GM12878 (cell line): ENCODE measurements around the gene TCF7L2. TPM values are rescaled to one million over a fixed set of nuclear protein-coding genes. Genes with fewer than 3 reads are reported as not detected.

Experiments
- CREB1 ChIP-seq: IDR thresholded peaks from 2 replicates; pipeline ENCODE4 v1.6.1; 2012; ENCODE audit warnings: low read depth, mild to moderate bottlenecking, inconsistent platforms
- FOXK2 ChIP-seq: fragments of 450-650 bp; IDR thresholded peaks from 2 replicates; pipeline ENCODE4 v1.6.1; 2017; ENCODE audit warnings: mild to moderate bottlenecking, moderate library complexity
- HDAC6 ChIP-seq: fragments of 200-600 bp; sonication (generic); IDR thresholded peaks from one replicate; pipeline ENCODE4 v1.8.0; 2017; ENCODE audit warnings: antibody characterized with exemption; ENCODE audit not compliant: unreplicated experiment
- IRF4 ChIP-seq: IDR thresholded peaks from 2 replicates; pipeline ENCODE4 v1.6.1; 2011; ENCODE audit warnings: low read depth, low read length
- KDM1A ChIP-seq: fragments of 200-600 bp; sonication (generic); IDR thresholded peaks from 2 replicates; pipeline ENCODE4 v1.6.1; 2016; ENCODE audit warnings: borderline replicate concordance
- RB1 ChIP-seq: fragments of 450-650 bp; formaldehyde crosslinking; IDR thresholded peaks from 2 replicates; pipeline ENCODE4 v1.6.1; 2017; ENCODE audit warnings: mild to moderate bottlenecking, borderline replicate concordance
- RFX5 ChIP-seq: IDR thresholded peaks from 2 replicates; pipeline ENCODE4 v1.6.1; 2011; ENCODE audit warnings: low read depth, low read length, improper control_type of control experiment
- TAF1 ChIP-seq: IDR thresholded peaks from 2 replicates; pipeline ENCODE4 v1.6.1; 2011; ENCODE audit warnings: mild to moderate bottlenecking, low read depth, low read length, borderline replicate concordance
- polyA plus RNA-seq, 11 experiments: library from polyadenylated mRNA; depleted of rRNA in 4 of 11; unstranded in 6 of 11; stranded (reverse) in 5 of 11; fragments of >200 nt; fragmentation: Nextera tagmentation in 4 of 11; fragmentation: Illumina TruSeq in 1 of 11; extraction: Ambion mirVana in 4 of 11; extraction: Trizol in 1 of 11; gene quantifications; 1 replicate in 1 of 11; 2 replicates in 10 of 11; pipeline versions ENCODE4 v1.2.1 to v1.2.3, GENCODE V29; 2011 to 2016; ENCODE audit warnings: inconsistent platforms in 2 of 11, missing spikeins in 2 of 11, low read depth in 1 of 11
- total RNA-seq, 4 experiments: library from RNA; depleted of rRNA in 3 of 4; stranded (reverse); fragments of >200 nt in 3 of 4; fragmentation: Illumina TruSeq in 1 of 4; extraction: Trizol in 1 of 4; gene quantifications; 2 replicates each; pipeline versions ENCODE4 v1.2.1 to v1.2.3, GENCODE V29; 2013 to 2021
- TF ChIP-seq, protein P1 (sequence below): fragments of 450-650 bp; formaldehyde crosslinking; IDR thresholded peaks from 2 replicates; pipeline ENCODE4 v1.5.0; 2022; ENCODE audit warnings: mild to moderate bottlenecking, missing genetic modification characterization
- TF ChIP-seq, protein P2 (sequence below): fragments of 150-350 bp; IDR thresholded peaks from 2 replicates; pipeline ENCODE4 v1.6.1; 2014; ENCODE audit warnings: mild to moderate bottlenecking, low read depth, low read length
- TF ChIP-seq, protein P3 (sequence below): fragments of 450-650 bp; IDR thresholded peaks from 2 replicates; pipeline ENCODE4 v1.6.1; 2018; ENCODE audit warnings: borderline replicate concordance, mild to moderate bottlenecking; ENCODE audit not compliant: partially characterized antibody
- TF ChIP-seq, protein P4 (sequence below): IDR thresholded peaks from 2 replicates; pipeline ENCODE4 v1.6.1; 2011; ENCODE audit warnings: borderline replicate concordance, low read depth, mild to moderate bottlenecking, moderate library complexity, mixed read lengths, low read length; ENCODE audit not compliant: insufficient read depth; ENCODE audit errors: extremely low read length

Gene TCF7L2
- total and polyA plus RNA-seq, 10 of the 15 experiments (the other 5 are each of a cell fraction or from before 2014, with no cell fraction given), result 0.02 to 1.1 (median 0.35) TPM; not detected in 4

DNA sequence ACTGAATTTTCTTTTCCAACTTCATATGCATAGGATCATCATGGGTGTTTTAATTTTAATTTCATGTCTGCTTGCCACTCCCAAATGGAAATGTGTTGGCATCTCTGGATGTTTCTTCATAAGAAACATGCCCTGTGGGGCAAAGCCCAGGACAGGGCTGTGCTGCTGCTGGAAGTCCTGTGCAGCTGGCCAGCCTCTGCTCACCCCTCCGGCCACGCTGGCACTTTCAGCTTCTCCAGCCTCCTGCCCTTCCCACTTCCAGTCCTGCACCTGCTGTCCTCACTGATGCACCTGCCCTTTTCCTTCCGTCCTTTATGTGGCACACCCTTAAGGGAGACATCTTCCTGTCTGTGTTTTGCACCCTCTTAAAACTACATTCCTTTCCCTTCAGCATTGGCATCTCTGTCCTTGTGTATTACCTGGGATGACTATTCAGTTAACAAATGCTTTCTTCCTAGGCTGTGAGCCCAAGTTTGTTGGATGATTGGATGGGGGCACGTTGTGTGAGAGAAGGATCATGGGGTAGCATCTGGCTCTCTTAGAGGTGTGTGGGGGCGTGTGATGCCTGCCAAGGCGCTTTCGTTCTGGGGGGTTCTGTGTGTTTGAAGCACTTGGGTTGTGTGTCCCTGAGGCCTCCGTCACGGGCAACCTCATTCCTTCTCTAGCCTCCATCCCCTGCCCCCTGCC, 56.8 kb downstream of the TCF7L2 start (continued):
- TF ChIP-seq, protein P1, sequence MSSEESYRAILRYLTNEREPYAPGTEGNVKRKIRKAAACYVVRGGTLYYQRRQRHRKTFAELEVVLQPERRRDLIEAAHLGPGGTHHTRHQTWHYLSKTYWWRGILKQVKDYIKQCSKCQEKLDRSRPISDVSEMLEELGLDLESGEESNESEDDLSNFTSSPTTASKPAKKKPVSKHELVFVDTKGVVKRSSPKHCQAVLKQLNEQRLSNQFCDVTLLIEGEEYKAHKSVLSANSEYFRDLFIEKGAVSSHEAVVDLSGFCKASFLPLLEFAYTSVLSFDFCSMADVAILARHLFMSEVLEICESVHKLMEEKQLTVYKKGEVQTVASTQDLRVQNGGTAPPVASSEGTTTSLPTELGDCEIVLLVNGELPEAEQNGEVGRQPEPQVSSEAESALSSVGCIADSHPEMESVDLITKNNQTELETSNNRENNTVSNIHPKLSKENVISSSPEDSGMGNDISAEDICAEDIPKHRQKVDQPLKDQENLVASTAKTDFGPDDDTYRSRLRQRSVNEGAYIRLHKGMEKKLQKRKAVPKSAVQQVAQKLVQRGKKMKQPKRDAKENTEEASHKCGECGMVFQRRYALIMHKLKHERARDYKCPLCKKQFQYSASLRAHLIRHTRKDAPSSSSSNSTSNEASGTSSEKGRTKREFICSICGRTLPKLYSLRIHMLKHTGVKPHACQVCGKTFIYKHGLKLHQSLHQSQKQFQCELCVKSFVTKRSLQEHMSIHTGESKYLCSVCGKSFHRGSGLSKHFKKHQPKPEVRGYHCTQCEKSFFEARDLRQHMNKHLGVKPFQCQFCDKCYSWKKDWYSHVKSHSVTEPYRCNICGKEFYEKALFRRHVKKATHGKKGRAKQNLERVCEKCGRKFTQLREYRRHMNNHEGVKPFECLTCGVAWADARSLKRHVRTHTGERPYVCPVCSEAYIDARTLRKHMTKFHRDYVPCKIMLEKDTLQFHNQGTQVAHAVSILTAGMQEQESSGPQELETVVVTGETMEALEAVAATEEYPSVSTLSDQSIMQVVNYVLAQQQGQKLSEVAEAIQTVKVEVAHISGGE (CRISPR knock-in tag), result no peak
- TF ChIP-seq FOXK2 (no peak), CREB1 (no peak), HDAC6 (no peak), TAF1 (no peak), RB1 (no peak), IRF4 (no peak), KDM1A (no peak), RFX5 (no peak)
- TF ChIP-seq, protein P2, sequence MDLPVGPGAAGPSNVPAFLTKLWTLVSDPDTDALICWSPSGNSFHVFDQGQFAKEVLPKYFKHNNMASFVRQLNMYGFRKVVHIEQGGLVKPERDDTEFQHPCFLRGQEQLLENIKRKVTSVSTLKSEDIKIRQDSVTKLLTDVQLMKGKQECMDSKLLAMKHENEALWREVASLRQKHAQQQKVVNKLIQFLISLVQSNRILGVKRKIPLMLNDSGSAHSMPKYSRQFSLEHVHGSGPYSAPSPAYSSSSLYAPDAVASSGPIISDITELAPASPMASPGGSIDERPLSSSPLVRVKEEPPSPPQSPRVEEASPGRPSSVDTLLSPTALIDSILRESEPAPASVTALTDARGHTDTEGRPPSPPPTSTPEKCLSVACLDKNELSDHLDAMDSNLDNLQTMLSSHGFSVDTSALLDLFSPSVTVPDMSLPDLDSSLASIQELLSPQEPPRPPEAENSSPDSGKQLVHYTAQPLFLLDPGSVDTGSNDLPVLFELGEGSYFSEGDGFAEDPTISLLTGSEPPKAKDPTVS, result no peak
- TF ChIP-seq, protein P3, sequence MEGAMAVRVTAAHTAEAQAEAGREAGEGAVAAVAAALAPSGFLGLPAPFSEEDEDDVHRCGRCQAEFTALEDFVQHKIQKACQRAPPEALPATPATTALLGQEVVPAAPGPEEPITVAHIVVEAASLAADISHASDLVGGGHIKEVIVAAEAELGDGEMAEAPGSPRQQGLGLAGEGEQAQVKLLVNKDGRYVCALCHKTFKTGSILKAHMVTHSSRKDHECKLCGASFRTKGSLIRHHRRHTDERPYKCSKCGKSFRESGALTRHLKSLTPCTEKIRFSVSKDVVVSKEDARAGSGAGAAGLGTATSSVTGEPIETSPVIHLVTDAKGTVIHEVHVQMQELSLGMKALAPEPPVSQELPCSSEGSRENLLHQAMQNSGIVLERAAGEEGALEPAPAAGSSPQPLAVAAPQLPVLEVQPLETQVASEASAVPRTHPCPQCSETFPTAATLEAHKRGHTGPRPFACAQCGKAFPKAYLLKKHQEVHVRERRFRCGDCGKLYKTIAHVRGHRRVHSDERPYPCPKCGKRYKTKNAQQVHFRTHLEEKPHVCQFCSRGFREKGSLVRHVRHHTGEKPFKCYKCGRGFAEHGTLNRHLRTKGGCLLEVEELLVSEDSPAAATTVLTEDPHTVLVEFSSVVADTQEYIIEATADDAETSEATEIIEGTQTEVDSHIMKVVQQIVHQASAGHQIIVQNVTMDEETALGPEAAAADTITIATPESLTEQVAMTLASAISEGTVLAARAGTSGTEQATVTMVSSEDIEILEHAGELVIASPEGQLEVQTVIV, result no peak
- TF ChIP-seq, protein P4, sequence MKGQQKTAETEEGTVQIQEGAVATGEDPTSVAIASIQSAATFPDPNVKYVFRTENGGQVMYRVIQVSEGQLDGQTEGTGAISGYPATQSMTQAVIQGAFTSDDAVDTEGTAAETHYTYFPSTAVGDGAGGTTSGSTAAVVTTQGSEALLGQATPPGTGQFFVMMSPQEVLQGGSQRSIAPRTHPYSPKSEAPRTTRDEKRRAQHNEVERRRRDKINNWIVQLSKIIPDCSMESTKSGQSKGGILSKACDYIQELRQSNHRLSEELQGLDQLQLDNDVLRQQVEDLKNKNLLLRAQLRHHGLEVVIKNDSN, result no peak
